GM12891 (cell line): ENCODE results near the gene C4BPA.

Experiments
- PAX5 ChIP-seq: IDR thresholded peaks from 2 replicates; pipeline ENCODE4 v1.6.1; 2011; ENCODE audit warnings: low read length, moderate library complexity, mild to moderate bottlenecking; ENCODE audit not compliant: insufficient read depth, severe bottlenecking
- POLR2A ChIP-seq: IDR thresholded peaks from 2 replicates; pipeline ENCODE4 v1.6.1; 2011; ENCODE audit warnings: low read depth, low read length, control low read depth
- POLR2AphosphoS5 ChIP-seq: IDR thresholded peaks from 2 replicates; pipeline ENCODE4 v1.6.1; 2011; ENCODE audit warnings: low read depth, low read length, control low read depth
- SPI1 ChIP-seq: IDR thresholded peaks from 2 replicates; pipeline ENCODE4 v1.6.1; 2011; ENCODE audit warnings: low read depth, low read length, control low read depth
- TAF1 ChIP-seq: IDR thresholded peaks from 2 replicates; pipeline ENCODE4 v1.6.1; 2011; ENCODE audit warnings: low read depth, low read length, control low read depth

DNA sequence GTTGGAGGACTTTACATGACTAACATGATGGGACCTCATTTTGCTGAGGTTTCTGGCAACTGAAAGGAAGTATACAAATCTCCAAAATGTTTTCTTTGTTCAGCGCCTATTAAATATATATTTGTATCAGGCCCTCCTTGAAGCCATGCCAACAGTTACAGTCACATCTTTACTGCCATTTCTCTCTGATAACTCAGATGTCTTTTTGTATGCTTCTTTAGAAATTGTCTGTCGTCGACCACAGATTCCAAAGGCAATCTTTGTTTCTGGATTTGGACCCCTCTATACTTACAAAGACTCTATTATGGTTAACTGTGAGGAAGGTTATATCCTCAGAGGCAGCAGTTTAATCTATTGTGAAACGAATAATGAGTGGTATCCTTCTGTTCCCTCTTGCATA lies 69.4 kb downstream of the C4BPA start:
- no peak for TF ChIP-seq TAF1
- no peak for TF ChIP-seq POLR2A
- no peak for TF ChIP-seq PAX5
- no peak for TF ChIP-seq POLR2AphosphoS5
- TF ChIP-seq SPI1 = no peak
